Measurements from ENCODE around the gene POLRMT. TPM values are rescaled to one million over a fixed set of nuclear protein-coding genes. Genes with fewer than 3 reads are reported as not detected.

The POLRMT gene
- polyA plus RNA-seq, 1 of the 3 experiments (the other 2 are of a cell fraction) = 38.2 TPM

- H3K9me2 ChIP-seq = no peaks in the 10 kb centered on the region
- no peaks in the 10 kb centered on the region for H3K36me3 ChIP-seq (replicated peaks in 1 of 2; ENCODE audit: control insufficient read depth in 1 of 2, insufficient read depth in 2 of 2, low read length in 1 of 2)
- no peak overlapping the region for H2AFZ ChIP-seq (ENCODE audit: low read depth)
- H3K9ac ChIP-seq = no peak overlapping the region
- H3K27me3 ChIP-seq (ENCODE audit: insufficient read depth) = no peaks in the 10 kb centered on the region
- 78% methylated on average over 25 of the region's 30 CpGs for WGBS (ENCODE audit: low lambda C conversion rate)
- no peak overlapping the region for H3K4me2 ChIP-seq
- ChIA-PET CTCF (interaction anchor here (1.0 kb wide), 1 partner anchor 55 kb away, joined by 3 read pairs; the partner anchor contains the start of gene RNF126), POLR2A (no interaction called here)
- peaks cover 5 to 35% of the 10 kb centered on the region in 2 experiments; a peak in 3 of 4 replicates for H3K4me1 ChIP-seq (ENCODE audit: control insufficient read depth in 1 of 2, insufficient read depth in 2 of 2, low read depth in 1 of 2, low read length in 1 of 2)
- DNase-seq = peak; percentile 88
- H3K79me2 ChIP-seq (ENCODE audit: insufficient read depth) = no peaks in the 10 kb centered on the region
- H3K27ac ChIP-seq (ENCODE audit: low read depth in 2 of 2, low read length in 1 of 2) = peak overlapping the region in 1 of 2 experiments; percentile 80; a peak in 2 of 4 replicates
- TF ChIP-seq CTCF (IDR thresholded peaks at IDR 0.05) (no peak), TCF12 (IDR thresholded peaks at IDR 0.05) (no peak), ZBTB33 (IDR thresholded peaks at IDR 0.05; ENCODE audit: borderline replicate concordance, low read depth) (no peak), SIN3A (IDR thresholded peaks at IDR 0.05; ENCODE audit: borderline replicate concordance, low read depth, low read length) (no peak), JUND (IDR thresholded peaks at IDR 0.05) (no peak), NFIC (IDR thresholded peaks at IDR 0.05; ENCODE audit: borderline replicate concordance) (no peak), RAD21 (IDR thresholded peaks at IDR 0.05; ENCODE audit: low read length) (no peak), GATA2 (CRISPR knock-in tag; IDR thresholded peaks at IDR 0.05) (no peak), NRF1 (IDR thresholded peaks at IDR 0.05; ENCODE audit: low read depth, low read length) (no peak), FOXM1 (IDR thresholded peaks at IDR 0.05; ENCODE audit: low read depth) (no peak), ELF1 (IDR thresholded peaks at IDR 0.05) (no peak), EP300 (IDR thresholded peaks at IDR 0.05; ENCODE audit: borderline replicate concordance in 1 of 2, low read depth in 1 of 2, low read length in 1 of 2) (no peak), CHD2 (IDR thresholded peaks at IDR 0.05; ENCODE audit: low read length, partially characterized antibody) (no peak), EZH2phosphoT487 (IDR thresholded peaks at IDR 0.05; ENCODE audit: borderline replicate concordance, low read depth) (no peak), TEAD4 (IDR thresholded peaks at IDR 0.05; ENCODE audit: borderline replicate concordance, insufficient read depth) (no peak)
- H3K9me3 ChIP-seq = no peaks in the 10 kb centered on the region
- H4K20me1 ChIP-seq (ENCODE audit: insufficient read depth) = no peaks in the 10 kb centered on the region
- H3F3A ChIP-seq (replicated peaks; ENCODE audit: insufficient read depth) = peaks cover 26% of the 10 kb centered on the region
- H3K4me3 ChIP-seq (ENCODE audit: low read depth in 2 of 2, low read length in 1 of 2) = peak overlapping the region in 1 of 2 experiments; percentile 7; a peak in 1 of 4 replicates
Measured at GRCh38 chr19:608155-609003, 25.0 kb downstream of the POLRMT start.

Data from SK-N-SH (cell line).